ENCODE results near the gene UGP2. TPM values are rescaled to one million over a fixed set of nuclear protein-coding genes. Genes with fewer than 3 reads are reported as not detected.

UGP2 gene
- total and polyA plus RNA-seq, 2 of the 8 experiments (the other 6 are each of a cell fraction or from before 2014, with no cell fraction given) = 278 to 956 TPM

DNA sequence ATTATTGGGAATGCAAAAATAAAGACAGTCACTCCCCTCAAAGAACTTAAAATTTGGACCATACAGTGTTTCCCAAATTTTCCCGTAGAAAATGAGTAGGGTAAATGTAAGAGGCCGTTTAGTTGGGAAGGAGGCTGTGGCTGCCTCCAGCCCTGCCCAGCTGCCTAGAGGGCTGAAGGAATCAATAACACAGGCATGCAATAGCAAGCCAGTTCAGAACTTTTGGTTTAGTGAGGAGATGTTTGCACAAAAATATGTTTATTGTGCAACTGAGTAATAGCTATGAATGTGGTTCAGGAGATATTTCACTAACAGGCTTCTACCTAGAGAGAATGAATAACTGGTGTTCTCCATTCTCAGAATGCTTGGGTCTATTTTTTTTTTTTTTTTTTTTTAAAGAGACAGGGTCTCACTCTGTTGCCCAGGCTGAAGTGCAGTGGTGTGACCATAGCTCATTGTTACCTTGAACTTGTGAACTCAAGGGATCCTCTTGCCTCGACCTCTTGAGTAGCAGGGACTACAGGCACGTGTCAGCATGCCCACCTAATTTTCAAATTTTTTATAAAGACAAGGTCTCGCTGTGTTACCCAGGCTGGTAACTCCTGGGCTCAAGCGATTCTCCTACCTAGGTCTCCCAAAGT is 23.6 kb downstream of the UGP2 start:
- TF ChIP-seq TEAD4 (IDR thresholded peaks at IDR 0.05; ENCODE audit: low read depth, low read length) (no peak), HDAC6 (IDR thresholded peaks at IDR 0.05; ENCODE audit: low read depth, low read length) (no peak), TAF1 (IDR thresholded peaks at IDR 0.05; ENCODE audit: low read depth, low read length) (no peak), NANOG (IDR thresholded peaks at IDR 0.05; ENCODE audit: insufficient read depth, low read depth, low read length, poor library complexity, severe bottlenecking) (no peak), JUN (IDR thresholded peaks at IDR 0.05; ENCODE audit: low read depth, low read length) (no peak), KDM5A (IDR thresholded peaks at IDR 0.05; ENCODE audit: low read length) (no peak)
- Histone ChIP-seq H3K4me1 (replicated peaks in 1 of 4; ENCODE audit: control insufficient read depth in 3 of 4, insufficient read depth in 4 of 4, low read length in 3 of 4) (peaks cover 0 to 22% (median 6%) of the 10 kb centered on the region in 4 experiments; a peak in 4 of 7 replicates), H3K27me3 (replicated peaks in 1 of 4; ENCODE audit: control insufficient read depth in 3 of 4, extremely low read depth in 1 of 4, insufficient read depth in 3 of 4, low read length in 3 of 4) (no peaks in the 10 kb centered on the region), H2BK5ac (ENCODE audit: low read depth, low read length) (no peak overlapping the region), H3K14ac (ENCODE audit: insufficient read length) (no peak overlapping the region), H3K23ac (ENCODE audit: insufficient read length) (no peak overlapping the region), H2BK120ac (replicated peaks; ENCODE audit: low read depth, low read length) (no peak overlapping the region), H3K18ac (ENCODE audit: extremely low read depth, low read length) (no peak overlapping the region), H4K91ac (replicated peaks; ENCODE audit: insufficient read length, low read length) (no peak overlapping the region), H3K4me3 (ENCODE audit: extremely low read depth in 1 of 4, insufficient read depth in 2 of 4, low read depth in 3 of 4, low read length in 4 of 4) (no peak overlapping the region), H3K79me2 (ENCODE audit: control insufficient read depth in 1 of 2, insufficient read depth in 2 of 2, low read length in 2 of 2) (peaks cover 4 to 98% of the 10 kb centered on the region in 2 experiments; a peak in 3 of 4 replicates), H2AK5ac (ENCODE audit: low read depth, low read length) (no peak overlapping the region), H3K4ac (replicated peaks; ENCODE audit: insufficient read length, low read depth, low read length) (no peak overlapping the region), H2BK20ac (ENCODE audit: low read length) (no peak overlapping the region), H2BK12ac (ENCODE audit: low read depth, low read length) (no peak overlapping the region), H3K4me2 (ENCODE audit: insufficient read depth in 1 of 2, low read depth in 2 of 2, low read length in 2 of 2) (peak overlapping the region in 1 of 2 experiments; percentile 19; a peak in 1 of 4 replicates), H2BK15ac (ENCODE audit: low read length) (no peak overlapping the region), H3K9ac (replicated peaks in 1 of 4; ENCODE audit: extremely low read depth in 1 of 4, low read depth in 3 of 4, low read length in 3 of 4) (no peak overlapping the region), H3K36me3 (ENCODE audit: control insufficient read depth in 2 of 4, insufficient read depth in 4 of 4, low read length in 3 of 4) (peaks cover 12 to 95% (median 58%) of the 10 kb centered on the region in 4 experiments), H4K20me1 (replicated peaks in 1 of 2; ENCODE audit: control insufficient read depth in 1 of 2, insufficient read depth in 2 of 2, low read length in 2 of 2) (peaks cover 15 to 28% of the 10 kb centered on the region in 2 experiments), H4K5ac (ENCODE audit: insufficient read length, low read depth, low read length) (no peak overlapping the region), H3K27ac (ENCODE audit: low read depth, low read length) (no peak overlapping the region), H3K23me2 (ENCODE audit: low read depth, low read length) (no peaks in the 10 kb centered on the region), H3K56ac (replicated peaks; ENCODE audit: insufficient read length, low read depth, low read length) (no peak overlapping the region), H3K79me1 (ENCODE audit: low read depth, low read length) (peaks cover 9% of the 10 kb centered on the region), H2AFZ (ENCODE audit: low read length) (no peak overlapping the region), H3K9me3 (ENCODE audit: insufficient read depth in 2 of 2, low read depth in 1 of 2, low read length in 1 of 2) (no peaks in the 10 kb centered on the region), H4K8ac (ENCODE audit: extremely low read depth, insufficient read depth, low read length) (no peak overlapping the region)
- POLR2A ChIA-PET (ENCODE audit: partially characterized antibody) = interaction anchor here (0.6 to 17.8 kb wide), 6 partner anchors 11 to 134 kb away, joined by 3 to 297 read pairs (median 25); partner anchors contain the start of gene UGP2
- CTCF ChIA-PET (ENCODE audit: partially characterized antibody) = interaction anchor here (0.6 to 1.5 kb wide), 6 partner anchors 9 to 271 kb away, joined by 3 to 5 read pairs (median 3); no protein-coding TSS in a partner anchor
- no peak for DNase-seq (ENCODE audit: low read depth in 1 of 2, low spot score in 2 of 2)
- FAIRE-seq = no peak
- WGBS, 2 experiments (ENCODE audit: extremely low coverage in 1 of 2, insufficient coverage in 1 of 2, insufficient read length in 1 of 2, insufficient replicate concordance in 2 of 2, low coverage in 1 of 2, low lambda C conversion rate in 2 of 2, missing lambda C conversion rate in 1 of 2) = 77% methylated on average over 6 of the region's 6 CpGs; no CpG with 5 or more reads in 1 of the 2 experiments

Data from H1 (cell line).